Activated T-helper 2 cell treated with anti-CD3 and anti-CD28 coated beads, Interferon-gamma antibody, Interleukin-2, Interleukin-4, amounts not matched to agents 10 μg/mL and 5 μg/mL and 100 μg/mL, durations not matched to agents 14 hours and 24 hours and 36 hours (primary cell): Measurements from ENCODE around the gene TP73. TPM values are rescaled to one million over a fixed set of nuclear protein-coding genes. Genes with fewer than 3 reads are reported as not detected.

Experiments used
- DNase-seq: peaks from one replicate; pipeline ENCODE4 v3.0.0; 2021; ENCODE audit warnings: low spot score
- H3K27ac Mint-ChIP-seq: one replicate; pipeline ENCODE4 v1.8.0; 2021; ENCODE audit warnings: mixed read lengths
- H3K27me3 Mint-ChIP-seq: one replicate; pipeline ENCODE4 v1.8.0; 2021; ENCODE audit warnings: low read depth, mixed read lengths
- H3K36me3 Mint-ChIP-seq: one replicate; pipeline ENCODE4 v1.8.0; 2021; ENCODE audit warnings: low read depth, mixed read lengths
- H3K4me1 Mint-ChIP-seq: one replicate; pipeline ENCODE4 v1.8.0; 2021; ENCODE audit warnings: low read depth, mixed read lengths
- H3K4me3 Mint-ChIP-seq: one replicate; pipeline ENCODE4 v1.8.0; 2021; ENCODE audit warnings: low read depth, mild to moderate bottlenecking, moderate library complexity, mixed read lengths
- H3K9me3 Mint-ChIP-seq: one replicate; pipeline ENCODE4 v1.8.0; 2021; ENCODE audit warnings: mixed read lengths
- intact Hi-C: fragments of 100-400 bp; cut with micrococcal nuclease; formaldehyde crosslinking; loops from one replicate; pipeline ENCODE4 v1.15.1; 2023
- total RNA-seq: library from RNA; stranded (reverse); gene quantifications from 2 replicates; pipeline ENCODE4 v1.2.3, GENCODE V29; 2022

Gene TP73
- total RNA-seq, 1 donor from 2014 or later = 2.5 TPM

GRCh38 chr1:3669421-3669821 lies 17.1 kb downstream of the TP73 start:
- no peaks in the 10 kb centered on the region for H3K36me3 Mint-ChIP-seq
- H3K27me3 Mint-ChIP-seq = peaks cover 3% of the 10 kb centered on the region
- no peaks in the 10 kb centered on the region for H3K9me3 Mint-ChIP-seq
- DNase-seq = no peak
- no peaks in the 10 kb centered on the region for H3K4me1 Mint-ChIP-seq
- no peak overlapping the region for H3K4me3 Mint-ChIP-seq
- no peak overlapping the region for H3K27ac Mint-ChIP-seq
- intact Hi-C loops = no loop called here

DNA sequence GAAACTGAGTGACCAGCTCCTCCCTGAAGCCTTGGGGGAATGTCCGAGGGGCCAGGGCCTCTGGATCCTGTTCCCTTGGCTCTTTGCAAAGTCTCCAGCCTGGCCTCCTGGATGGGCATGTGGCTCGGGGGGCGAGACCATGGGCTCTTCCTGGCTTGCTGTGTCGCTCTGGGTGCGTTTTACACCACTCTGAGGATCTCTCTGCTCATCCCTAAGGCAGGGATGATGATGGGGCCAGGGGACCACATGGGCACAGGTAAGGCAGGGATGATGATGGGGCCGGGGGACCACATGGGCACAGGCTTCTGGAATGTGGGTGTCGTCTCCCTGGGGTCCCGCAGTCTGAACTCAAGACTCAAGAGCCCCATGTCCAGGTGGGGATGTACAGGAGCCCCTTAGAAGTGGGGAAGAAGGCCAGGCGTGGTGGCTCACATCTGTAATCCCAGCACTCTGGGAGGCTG lies 17.7 kb downstream of the TP73 start:
- H3K4me1 Mint-ChIP-seq = no peaks in the 10 kb centered on the region
- no peak for DNase-seq
- H3K27ac Mint-ChIP-seq = no peak overlapping the region
- no peak overlapping the region for H3K4me3 Mint-ChIP-seq
- intact Hi-C loops = no loop called here
- H3K9me3 Mint-ChIP-seq = no peaks in the 10 kb centered on the region
- H3K36me3 Mint-ChIP-seq = no peaks in the 10 kb centered on the region
- peaks cover 3% of the 10 kb centered on the region for H3K27me3 Mint-ChIP-seq

- Mint-ChIP-seq H3K9me3 (no peaks in the 10 kb centered on the region), H3K4me3 (no peak overlapping the region), H3K4me1 (no peaks in the 10 kb centered on the region), H3K27me3 (peaks cover 3% of the 10 kb centered on the region), H3K36me3 (no peaks in the 10 kb centered on the region), H3K27ac (no peak overlapping the region)
- DNase-seq = no peak
- intact Hi-C loops = no loop called here
Measured at GRCh38 chr1:3670823-3671265, 18.5 kb downstream of the TP73 start.

- Mint-ChIP-seq H3K27ac (no peak overlapping the region), H3K9me3 (no peaks in the 10 kb centered on the region), H3K4me1 (no peaks in the 10 kb centered on the region), H3K4me3 (no peak overlapping the region), H3K27me3 (peaks cover 3% of the 10 kb centered on the region), H3K36me3 (no peaks in the 10 kb centered on the region)
- intact Hi-C loops = no loop called here
- DNase-seq = no peak
Measured at GRCh38 chr1:3671371-3672180, 19.3 kb downstream of the TP73 start.

DNA sequence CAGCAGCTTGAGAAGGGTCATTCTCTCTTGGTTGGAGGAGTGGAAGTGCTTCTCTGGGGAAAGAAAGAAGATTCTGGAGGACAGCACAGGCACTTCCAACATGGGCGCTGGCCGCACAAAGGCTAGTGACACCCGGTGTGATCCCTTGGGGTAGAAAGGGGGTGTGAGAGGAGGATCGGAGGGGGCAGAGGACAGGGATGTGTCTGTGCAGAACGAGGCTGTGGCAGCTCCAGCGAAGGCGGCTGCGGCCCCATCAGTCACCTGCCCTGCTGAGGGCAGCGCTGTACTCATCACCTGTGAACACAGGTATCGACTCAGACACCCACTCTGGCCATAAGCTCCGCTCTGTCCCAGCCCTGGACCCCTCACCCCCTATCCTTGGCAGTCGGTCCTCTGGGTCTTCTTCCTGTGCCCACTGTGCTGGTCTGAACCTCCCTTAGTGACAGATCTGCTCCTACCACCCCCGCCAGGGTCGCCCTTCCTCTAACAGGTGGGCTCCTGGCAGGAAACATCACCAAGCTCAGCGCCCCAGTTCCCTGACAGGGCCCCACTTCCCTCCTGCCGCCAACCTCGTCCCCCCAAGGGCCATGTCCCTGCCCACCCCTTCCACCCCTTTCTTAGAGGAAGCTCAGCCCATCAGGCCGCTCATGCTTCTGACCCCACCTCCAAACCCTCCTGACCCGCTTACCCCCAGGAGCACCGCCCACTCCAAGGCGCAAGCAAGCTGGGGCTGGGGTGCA lies 20.1 kb downstream of the TP73 start:
- intact Hi-C loops = no loop called here
- Mint-ChIP-seq H3K36me3 (no peaks in the 10 kb centered on the region), H3K27me3 (peaks cover 3% of the 10 kb centered on the region), H3K4me1 (peaks cover under 1% of the 10 kb centered on the region), H3K9me3 (no peaks in the 10 kb centered on the region), H3K27ac (no peak overlapping the region), H3K4me3 (no peak overlapping the region)
- no peak for DNase-seq

- H3K9me3 Mint-ChIP-seq = no peaks in the 10 kb centered on the region
- no peak for DNase-seq
- no peak overlapping the region for H3K27ac Mint-ChIP-seq
- H3K36me3 Mint-ChIP-seq = no peaks in the 10 kb centered on the region
- H3K27me3 Mint-ChIP-seq = peaks cover 3% of the 10 kb centered on the region
- intact Hi-C loops = no loop called here
- peaks cover 6% of the 10 kb centered on the region for H3K4me1 Mint-ChIP-seq
- H3K4me3 Mint-ChIP-seq = no peak overlapping the region
Measured at GRCh38 chr1:3672971-3673361, 20.6 kb downstream of the TP73 start.

DNA sequence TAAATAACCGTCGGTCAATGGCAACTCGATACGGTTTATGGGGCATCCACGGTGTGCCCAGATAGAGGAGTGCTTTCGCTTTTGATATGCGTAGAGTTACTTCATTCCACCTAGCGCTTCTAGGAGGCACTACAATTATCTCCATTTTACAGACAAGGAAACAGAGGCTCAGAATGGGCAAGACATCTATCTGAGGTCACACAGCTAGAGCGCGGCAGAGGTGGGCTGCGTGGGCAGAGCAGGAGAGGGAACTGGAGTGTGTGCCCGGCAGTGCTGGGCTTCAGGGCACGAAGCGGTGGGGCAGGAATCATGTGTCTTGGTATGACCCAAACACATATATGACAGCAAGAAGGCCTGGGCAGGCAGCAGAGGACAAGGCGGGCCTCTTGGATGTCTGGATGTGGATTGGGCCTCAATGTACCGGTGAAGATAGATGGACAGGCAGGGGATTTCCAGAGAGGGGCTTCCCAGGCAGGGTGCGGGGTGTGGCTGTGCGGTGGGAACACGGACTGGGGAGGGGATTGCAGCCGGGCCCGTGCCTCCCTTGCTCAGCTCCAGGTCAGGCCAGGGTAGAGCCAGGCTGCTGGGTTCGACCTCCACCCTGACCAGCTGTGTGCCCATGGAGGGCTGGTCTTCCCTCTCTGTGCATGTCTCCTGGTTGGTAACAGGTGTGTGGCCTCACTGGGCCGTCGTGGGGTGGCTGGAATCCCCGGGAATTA lies 21.2 kb downstream of the TP73 start:
- intact Hi-C loops = no loop called here
- peaks cover 8% of the 10 kb centered on the region for H3K4me1 Mint-ChIP-seq
- no peaks in the 10 kb centered on the region for H3K36me3 Mint-ChIP-seq
- no peak overlapping the region for H3K27ac Mint-ChIP-seq
- no peak for DNase-seq
- H3K27me3 Mint-ChIP-seq = peaks cover 1% of the 10 kb centered on the region
- H3K9me3 Mint-ChIP-seq = no peaks in the 10 kb centered on the region
- no peak overlapping the region for H3K4me3 Mint-ChIP-seq

DNA sequence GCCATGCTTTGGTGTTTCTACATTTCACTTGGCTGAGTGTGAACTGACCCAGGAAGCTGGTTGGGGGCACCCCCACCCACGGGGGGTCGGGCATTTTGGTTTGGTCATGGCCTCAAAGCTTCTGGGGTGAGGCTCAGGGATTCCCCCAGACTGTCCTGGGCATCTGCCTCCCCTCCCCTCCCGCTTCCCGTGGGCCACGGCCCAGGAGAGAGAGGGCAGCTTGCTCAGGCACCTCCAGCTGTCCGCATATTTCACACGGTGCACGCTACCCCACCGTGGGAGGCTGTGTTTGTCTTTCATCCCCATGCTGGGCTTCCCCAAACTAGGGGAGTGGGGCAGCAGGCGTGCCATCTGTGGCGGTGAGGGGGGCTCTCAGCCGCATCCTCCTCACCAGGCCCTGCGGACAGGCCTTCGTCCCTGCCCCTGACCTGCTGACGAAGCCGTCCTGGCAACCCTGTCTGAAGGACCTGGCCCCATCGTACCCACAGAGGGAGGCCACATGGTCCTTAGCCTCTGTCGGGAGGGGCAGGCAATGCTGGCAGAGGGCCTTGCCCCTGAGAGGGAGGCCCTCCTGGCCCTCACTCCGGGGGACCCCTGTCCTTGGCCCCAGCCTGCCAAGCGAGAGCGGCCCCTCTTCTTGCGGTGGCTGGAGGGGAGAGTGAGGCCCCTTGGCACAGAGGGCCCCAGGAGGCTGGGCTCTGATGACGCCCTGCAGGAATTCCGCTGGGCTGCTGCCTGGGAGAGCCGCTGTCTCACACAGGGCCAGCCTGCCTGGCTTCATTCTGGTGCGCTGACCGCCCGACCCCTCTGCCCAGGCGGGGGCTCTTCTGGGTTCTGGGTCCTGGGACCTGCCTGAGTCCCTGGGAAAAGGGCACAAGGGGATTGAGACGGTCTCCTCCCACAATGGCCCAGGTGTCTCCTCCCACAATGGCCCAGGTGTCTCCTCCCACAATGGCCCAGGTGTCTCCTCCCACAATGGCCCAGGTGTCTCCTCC lies 22.1 kb downstream of the TP73 start:
- intact Hi-C loops = no loop called here
- no peak overlapping the region for H3K27ac Mint-ChIP-seq
- DNase-seq = no peak
- no peak overlapping the region for H3K4me3 Mint-ChIP-seq
- H3K9me3 Mint-ChIP-seq = no peaks in the 10 kb centered on the region
- H3K36me3 Mint-ChIP-seq = no peaks in the 10 kb centered on the region
- H3K4me1 Mint-ChIP-seq = peaks cover 8% of the 10 kb centered on the region
- peaks cover 3% of the 10 kb centered on the region for H3K27me3 Mint-ChIP-seq

DNA sequence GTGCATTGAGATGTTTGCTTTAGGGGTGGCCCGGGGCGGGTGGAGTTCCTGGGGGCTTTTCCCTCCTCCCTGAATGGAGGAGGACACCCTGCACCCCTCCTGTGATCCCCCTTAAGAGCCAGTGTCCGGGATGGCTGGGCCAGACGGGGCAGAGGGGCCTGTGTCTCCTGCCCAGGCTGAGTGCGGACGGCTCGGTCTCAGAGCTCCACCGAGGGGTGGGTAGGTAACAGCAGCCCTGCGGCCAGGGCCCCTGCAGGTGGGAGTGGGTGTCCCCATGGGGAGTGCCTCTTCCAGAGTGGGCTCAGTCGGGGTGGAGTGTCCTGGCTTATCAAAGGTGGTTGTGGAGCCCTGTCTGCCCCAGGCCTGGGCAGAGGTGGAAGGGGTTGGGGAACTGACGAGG lies 23.1 kb downstream of the TP73 start:
- intact Hi-C loops = no loop called here
- no peak for DNase-seq
- no peaks in the 10 kb centered on the region for H3K36me3 Mint-ChIP-seq
- no peak overlapping the region for H3K27ac Mint-ChIP-seq
- no peaks in the 10 kb centered on the region for H3K9me3 Mint-ChIP-seq
- peaks cover 8% of the 10 kb centered on the region for H3K4me1 Mint-ChIP-seq
- no peak overlapping the region for H3K4me3 Mint-ChIP-seq
- H3K27me3 Mint-ChIP-seq = peaks cover 2% of the 10 kb centered on the region

DNA sequence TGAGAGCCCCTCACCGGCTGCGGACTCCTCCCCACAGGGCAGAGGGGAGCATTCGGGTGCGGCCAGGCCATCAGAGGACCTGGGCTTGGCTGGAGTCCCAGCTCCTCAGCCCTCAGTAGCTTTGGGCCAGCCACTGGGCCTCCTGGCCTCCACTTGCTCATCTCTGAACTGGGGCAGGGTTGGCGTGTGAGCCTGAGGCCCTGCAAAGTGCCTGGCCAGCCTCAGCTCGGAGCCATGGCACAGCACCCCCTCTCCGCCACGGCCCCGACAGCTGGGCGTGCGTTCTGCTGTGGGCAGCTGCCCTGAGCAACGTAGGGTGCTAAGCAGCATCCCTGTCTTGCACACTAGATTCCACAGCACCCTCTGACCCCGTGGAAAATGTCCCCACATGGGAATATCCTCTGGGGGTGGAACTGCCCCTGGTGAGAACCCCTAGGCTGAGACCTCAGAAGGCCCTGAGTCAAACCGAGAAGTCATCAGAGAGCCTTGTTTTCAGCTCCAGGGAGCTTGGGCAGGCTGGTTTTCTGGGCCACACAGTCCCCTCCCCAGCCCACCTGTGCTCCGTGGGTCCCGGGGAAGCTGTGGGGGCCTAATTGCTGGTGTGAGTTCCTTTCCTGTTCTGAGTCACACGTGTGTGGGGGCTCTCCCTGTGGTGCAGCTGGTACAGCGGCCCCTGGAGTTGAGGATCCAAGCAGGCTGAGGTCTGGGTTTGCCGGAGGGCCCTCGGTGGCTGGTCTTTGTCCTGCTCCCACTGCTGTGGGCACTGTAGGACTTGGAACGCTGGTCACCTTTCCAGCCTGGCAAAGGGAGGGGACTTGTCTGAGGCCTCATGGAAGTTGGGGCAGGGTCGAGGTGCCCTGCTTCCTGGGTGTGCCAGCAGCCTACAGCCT lies 24.5 kb downstream of the TP73 start:
- DNase-seq = no peak
- Mint-ChIP-seq H3K36me3 (no peaks in the 10 kb centered on the region), H3K27me3 (peaks cover 2% of the 10 kb centered on the region), H3K4me1 (peaks cover 8% of the 10 kb centered on the region), H3K9me3 (no peaks in the 10 kb centered on the region), H3K27ac (no peak overlapping the region), H3K4me3 (no peak overlapping the region)
- intact Hi-C loops = no loop called here

DNA sequence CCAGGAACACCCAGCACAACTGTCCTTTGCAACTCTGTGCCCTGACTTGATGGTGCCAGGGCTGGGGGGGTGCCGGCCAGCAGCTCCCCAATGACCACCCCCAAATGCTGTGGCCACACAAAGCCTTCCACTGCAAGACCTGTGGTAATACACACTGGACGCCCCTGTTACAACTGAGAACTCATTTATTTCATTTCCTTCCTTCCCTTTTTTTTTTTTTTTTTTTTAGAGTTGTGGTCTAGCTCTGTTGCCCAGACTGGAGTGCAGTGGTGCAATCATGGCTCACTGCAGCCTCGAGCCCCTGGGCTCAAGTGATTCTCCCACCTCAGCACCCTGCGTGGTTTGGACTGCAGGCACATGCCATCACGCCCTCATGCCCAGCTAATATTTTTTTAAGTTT lies 25.2 kb downstream of the TP73 start:
- Mint-ChIP-seq H3K27me3 (peaks cover 2% of the 10 kb centered on the region), H3K4me1 (peaks cover 8% of the 10 kb centered on the region), H3K4me3 (no peak overlapping the region), H3K36me3 (no peaks in the 10 kb centered on the region), H3K9me3 (no peaks in the 10 kb centered on the region), H3K27ac (no peak overlapping the region)
- DNase-seq = no peak
- intact Hi-C loops = no loop called here
